ENCODE data around the gene MDM4.
"Not testable (repeated sequence)": the region's sequence is repeated elsewhere in the genome, so short reads cannot be mapped to it uniquely, and the experiment has no call there.

The MDM4 gene

DNA sequence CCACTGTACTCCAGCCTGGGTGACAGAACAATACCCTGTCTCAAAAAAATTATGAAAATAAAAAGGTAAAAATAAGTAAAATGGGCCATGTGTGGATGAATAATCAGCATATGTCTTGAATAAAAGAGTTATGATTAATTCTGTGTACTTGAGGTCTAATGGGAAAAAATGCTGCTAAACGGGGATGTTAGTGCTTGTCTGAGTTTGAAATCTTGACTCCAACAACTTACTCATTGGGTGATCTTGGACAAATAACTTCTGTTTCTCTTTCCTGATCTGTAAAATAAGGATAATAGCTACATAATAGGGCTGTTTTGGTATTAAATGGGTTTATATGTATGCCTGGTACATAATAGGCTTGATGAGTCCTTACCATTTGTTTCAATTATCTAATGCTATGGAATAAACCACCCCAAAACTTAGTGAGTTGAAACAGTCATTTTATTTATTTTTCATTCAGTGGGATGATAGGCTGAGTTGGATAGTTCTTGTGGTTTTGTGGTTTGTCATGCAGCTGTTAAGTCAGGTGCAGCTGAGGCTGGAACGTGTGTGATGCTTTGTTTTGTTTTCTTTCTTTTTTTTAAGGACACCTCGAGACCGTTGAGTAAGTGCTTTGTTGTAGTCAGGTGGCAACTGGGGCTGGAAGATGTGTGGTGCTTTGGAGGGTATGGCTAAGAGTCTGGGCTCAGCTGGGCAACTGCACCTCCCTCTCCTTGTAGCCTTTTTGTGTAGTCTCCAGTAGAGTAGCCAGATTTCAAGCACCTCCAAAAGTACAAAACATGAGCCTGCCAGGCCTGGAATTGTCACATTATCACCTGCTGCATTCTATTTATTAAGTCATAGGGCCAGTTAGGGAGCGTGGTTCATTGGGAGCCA lies 4.9 kb downstream of the MDM4 start:
- H3K4me3 ChIP-seq (ENCODE audit: control insufficient read depth, low read depth, low read length), result no peak overlapping the region

DNA sequence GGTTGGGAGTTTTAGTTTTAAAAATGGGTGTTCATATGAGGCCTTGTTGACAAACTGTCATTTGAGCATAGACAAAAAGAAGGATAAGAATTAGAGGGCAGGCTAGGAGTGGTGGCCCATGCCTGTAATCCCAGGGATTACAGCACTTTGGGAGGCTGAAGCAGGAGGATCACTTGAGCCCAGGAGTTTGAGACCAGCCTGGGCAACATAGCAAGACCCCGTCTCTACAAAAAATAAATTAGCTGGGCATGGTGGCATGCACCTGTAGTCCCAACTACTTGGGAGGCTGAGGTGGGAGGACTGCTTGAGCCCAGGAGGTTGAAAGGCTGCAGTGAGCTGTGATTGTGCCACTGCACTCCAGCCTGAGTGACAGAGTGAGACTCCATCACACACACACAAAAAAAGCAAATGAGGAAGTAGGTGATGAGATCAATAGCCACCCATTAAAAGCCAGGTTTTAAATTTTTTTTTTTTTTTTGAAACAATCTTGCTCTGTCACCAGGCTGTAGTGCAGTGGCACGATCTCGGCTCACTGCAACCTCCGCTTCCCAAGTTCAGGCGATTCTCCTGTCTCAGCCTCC lies 5.8 kb downstream of the MDM4 start:
- DNase-seq (ENCODE audit: low read depth); H3K4me3 ChIP-seq (ENCODE audit: control insufficient read depth, low read depth, low read length): not testable (repeated sequence)

More for the DNA sequence above, 4.9 kb downstream of the MDM4 start:
- TF ChIP-seq, protein P1, sequence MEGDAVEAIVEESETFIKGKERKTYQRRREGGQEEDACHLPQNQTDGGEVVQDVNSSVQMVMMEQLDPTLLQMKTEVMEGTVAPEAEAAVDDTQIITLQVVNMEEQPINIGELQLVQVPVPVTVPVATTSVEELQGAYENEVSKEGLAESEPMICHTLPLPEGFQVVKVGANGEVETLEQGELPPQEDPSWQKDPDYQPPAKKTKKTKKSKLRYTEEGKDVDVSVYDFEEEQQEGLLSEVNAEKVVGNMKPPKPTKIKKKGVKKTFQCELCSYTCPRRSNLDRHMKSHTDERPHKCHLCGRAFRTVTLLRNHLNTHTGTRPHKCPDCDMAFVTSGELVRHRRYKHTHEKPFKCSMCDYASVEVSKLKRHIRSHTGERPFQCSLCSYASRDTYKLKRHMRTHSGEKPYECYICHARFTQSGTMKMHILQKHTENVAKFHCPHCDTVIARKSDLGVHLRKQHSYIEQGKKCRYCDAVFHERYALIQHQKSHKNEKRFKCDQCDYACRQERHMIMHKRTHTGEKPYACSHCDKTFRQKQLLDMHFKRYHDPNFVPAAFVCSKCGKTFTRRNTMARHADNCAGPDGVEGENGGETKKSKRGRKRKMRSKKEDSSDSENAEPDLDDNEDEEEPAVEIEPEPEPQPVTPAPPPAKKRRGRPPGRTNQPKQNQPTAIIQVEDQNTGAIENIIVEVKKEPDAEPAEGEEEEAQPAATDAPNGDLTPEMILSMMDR (conservative IDR thresholded peaks at IDR 0.05; ENCODE audit: control insufficient read depth, insufficient read depth, low read depth, low read length), result no peak
- peak; percentile 84 for DNase-seq (ENCODE audit: low read depth)

DNA sequence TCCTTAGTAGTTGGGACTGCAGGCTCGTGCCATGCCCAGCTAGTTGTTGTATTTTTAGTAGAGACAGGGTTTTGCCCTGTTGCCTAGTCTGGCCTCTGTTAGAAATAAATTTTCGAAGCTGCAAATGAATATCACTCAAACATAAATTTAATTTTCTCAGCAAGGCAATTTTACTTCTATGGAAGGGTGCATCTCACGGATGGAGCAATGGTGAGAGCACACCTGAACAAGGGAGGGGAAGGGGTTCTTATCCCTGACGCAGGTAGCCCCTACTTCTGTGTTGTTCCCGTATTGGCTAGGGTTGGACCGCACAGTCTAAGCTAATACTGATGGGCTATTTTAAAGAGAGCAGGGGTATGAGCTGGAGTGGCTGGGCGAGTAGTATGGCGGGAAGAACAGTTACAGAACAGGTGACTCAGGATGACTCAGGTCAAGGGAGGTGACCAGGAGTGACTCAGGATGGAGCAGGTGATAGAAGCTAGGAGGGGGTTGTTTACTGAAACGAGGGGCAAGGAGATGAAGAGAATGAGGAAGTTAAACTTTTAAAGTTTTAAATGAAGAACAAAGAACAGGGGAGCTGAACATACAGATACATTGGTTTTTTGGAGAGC lies 7.5 kb downstream of the MDM4 start:
- TF ChIP-seq, protein P1 (conservative IDR thresholded peaks at IDR 0.05; ENCODE audit: control insufficient read depth, insufficient read depth, low read depth, low read length), result no peak
- no peak overlapping the region for H3K4me3 ChIP-seq (ENCODE audit: control insufficient read depth, low read depth, low read length)
- peak; percentile 51 for DNase-seq (ENCODE audit: low read depth)

DNA sequence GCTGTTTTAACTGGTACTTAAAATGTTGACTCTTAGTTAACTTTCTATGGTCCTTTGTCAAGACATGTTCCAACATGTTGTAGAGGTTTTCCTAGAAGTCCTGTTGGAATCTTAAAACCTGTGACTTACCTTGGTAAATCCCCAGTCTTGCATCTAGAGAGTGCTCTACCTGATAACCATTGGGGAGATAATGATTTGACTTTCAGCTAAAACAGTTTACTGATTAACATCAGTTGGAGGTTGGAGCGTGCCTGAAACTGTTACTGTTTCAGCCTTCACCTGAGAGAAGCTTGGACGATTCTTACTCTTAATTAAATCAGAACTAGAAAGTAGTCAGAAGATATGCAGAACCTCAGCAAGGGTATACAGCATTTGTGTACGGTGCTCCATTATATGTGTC lies 8.8 kb downstream of the MDM4 start:
- TF ChIP-seq, protein P1 (conservative IDR thresholded peaks at IDR 0.05; ENCODE audit: control insufficient read depth, insufficient read depth, low read depth, low read length), result no peak
- no peak for DNase-seq (ENCODE audit: low read depth)
- no peak overlapping the region for H3K4me3 ChIP-seq (ENCODE audit: control insufficient read depth, low read depth, low read length)

DNA sequence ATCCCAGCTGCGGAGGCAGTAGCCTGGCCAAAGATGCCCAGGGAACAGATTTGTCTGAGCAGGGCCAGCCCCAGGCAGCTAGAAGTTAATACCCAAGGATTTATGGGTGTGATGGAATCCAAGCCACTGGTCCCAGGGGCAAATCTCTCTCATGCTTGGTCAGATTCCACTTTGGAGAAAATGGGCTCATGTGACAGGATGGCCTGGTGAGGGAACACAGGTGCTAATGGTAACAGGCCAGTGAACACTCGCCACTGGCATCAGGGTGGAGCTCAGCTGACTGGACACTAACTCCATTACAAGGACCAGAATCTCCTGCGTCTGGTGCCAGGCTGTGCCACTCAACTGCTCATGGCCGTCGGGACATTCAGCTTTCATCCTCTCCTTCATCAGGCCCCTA lies 12.0 kb downstream of the MDM4 start:
- no peak overlapping the region for H3K4me3 ChIP-seq (ENCODE audit: control insufficient read depth, low read depth, low read length)
- TF ChIP-seq, protein P1 (conservative IDR thresholded peaks at IDR 0.05; ENCODE audit: control insufficient read depth, insufficient read depth, low read depth, low read length), result no peak
- DNase-seq (ENCODE audit: low read depth), result no peak

DNA sequence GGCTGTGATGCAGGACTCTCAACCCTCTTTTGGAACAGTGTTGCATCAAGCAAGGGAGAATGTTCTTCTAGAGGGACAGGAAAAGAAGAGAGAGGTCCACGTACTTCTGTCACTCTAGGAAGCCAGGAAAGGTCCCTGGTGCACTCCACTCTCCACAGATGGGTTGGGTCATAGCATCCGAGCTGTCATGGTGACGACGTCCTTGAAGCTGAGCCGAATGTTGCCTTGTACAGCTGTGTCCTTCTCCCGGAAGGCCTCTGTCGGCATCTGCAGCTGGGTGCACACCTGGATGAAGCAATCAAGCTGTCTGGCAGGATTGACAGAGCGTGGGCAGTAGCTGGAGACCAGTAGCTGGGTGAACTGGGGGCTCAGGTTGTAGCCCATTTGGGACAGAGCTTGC lies 12.5 kb downstream of the MDM4 start:
- TF ChIP-seq, protein P1 (conservative IDR thresholded peaks at IDR 0.05; ENCODE audit: control insufficient read depth, insufficient read depth, low read depth, low read length), result no peak
- DNase-seq (ENCODE audit: low read depth), result no peak
- H3K4me3 ChIP-seq (ENCODE audit: control insufficient read depth, low read depth, low read length), result no peak overlapping the region

DNA sequence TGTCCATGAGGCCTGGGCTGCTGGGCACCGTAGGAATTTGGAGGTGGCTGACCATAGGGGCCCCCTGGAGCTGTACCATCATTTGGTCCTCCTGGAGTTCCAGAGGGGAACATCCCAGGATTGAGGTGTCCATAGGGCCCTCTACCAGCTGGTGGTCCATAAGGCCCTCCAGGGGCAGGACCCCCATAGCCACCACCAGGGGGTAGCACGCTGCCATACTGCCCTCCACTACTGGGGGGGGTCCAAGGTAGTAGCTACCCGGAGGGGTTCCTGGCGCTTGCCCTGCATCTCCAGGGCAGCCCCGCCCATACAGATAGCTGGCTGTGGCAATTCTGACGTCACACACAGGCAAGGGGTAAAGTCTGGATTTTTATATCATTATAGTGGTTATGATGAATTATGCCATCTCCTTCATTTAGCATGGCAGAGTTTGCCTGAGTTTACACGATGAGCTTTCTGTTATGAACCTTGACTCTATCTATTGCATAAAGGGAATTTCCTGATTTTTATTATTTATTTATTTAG lies 13.2 kb downstream of the MDM4 start:
- no peak overlapping the region for H3K4me3 ChIP-seq (ENCODE audit: control insufficient read depth, low read depth, low read length)
- DNase-seq (ENCODE audit: low read depth), result no peak
- TF ChIP-seq, protein P1 (conservative IDR thresholded peaks at IDR 0.05; ENCODE audit: control insufficient read depth, insufficient read depth, low read depth, low read length), result no peak

Data from fibroblast of mammary gland (primary cell).